Measurements from ENCODE around the gene LCT.
"Not testable (repeated sequence)": the region's sequence is repeated elsewhere in the genome, so short reads cannot be mapped to it uniquely, and the experiment has no call there.

Gene LCT

GRCh38 chr2:135831180-135831812 is 5.7 kb downstream of the LCT start:
- DNase-seq, result no peak

- DNase-seq, result no peak
Measured at GRCh38 chr2:135829378-135830135, 7.4 kb downstream of the LCT start.

GRCh38 chr2:135826544-135826943 is 10.4 kb downstream of the LCT start:
- DNase-seq, result no peak

GRCh38 chr2:135825550-135826176 is 11.3 kb downstream of the LCT start:
- DNase-seq, result no peak

GRCh38 chr2:135825131-135825530 is 11.9 kb downstream of the LCT start:
- DNase-seq, result no peak

GRCh38 chr2:135822855-135823254 is 14.1 kb downstream of the LCT start:
- DNase-seq, result no peak

GRCh38 chr2:135821190-135821589 is 15.8 kb downstream of the LCT start:
- DNase-seq, result no peak

- DNase-seq, result no peak
Measured at GRCh38 chr2:135820003-135820618, 16.9 kb downstream of the LCT start.

GRCh38 chr2:135818937-135819610 is 17.9 kb downstream of the LCT start:
- no peak for DNase-seq

GRCh38 chr2:135817951-135818350 is 19.0 kb downstream of the LCT start:
- no peak for DNase-seq

GRCh38 chr2:135817466-135817865 is 19.5 kb downstream of the LCT start:
- DNase-seq, result no peak

GRCh38 chr2:135815269-135815668 is 21.7 kb downstream of the LCT start:
- DNase-seq, result no peak

- DNase-seq, result no peak
Measured at GRCh38 chr2:135812907-135813511, 24.0 kb downstream of the LCT start.

GRCh38 chr2:135807874-135808273 is 29.1 kb downstream of the LCT start:
- not testable (repeated sequence) for DNase-seq

GRCh38 chr2:135803278-135803677 is 33.7 kb downstream of the LCT start:
- no peak for DNase-seq

GRCh38 chr2:135802350-135802749 is 34.6 kb downstream of the LCT start:
- no peak for DNase-seq

- no peak for DNase-seq
Measured at GRCh38 chr2:135800513-135801460, 36.2 kb downstream of the LCT start.

- no peak for DNase-seq
Measured at GRCh38 chr2:135799738-135800137, 37.2 kb downstream of the LCT start.

GRCh38 chr2:135798762-135799161 is 38.2 kb downstream of the LCT start:
- no peak for DNase-seq

GRCh38 chr2:135798275-135798705 is 38.7 kb downstream of the LCT start:
- no peak for DNase-seq

GRCh38 chr2:135797497-135798274 is 39.3 kb downstream of the LCT start:
- peak; percentile 26 for DNase-seq

Data from NCI-H446 treated with DMSO at 0.1 percent for 48 hours (cell line).